ENCODE measurements around the gene ZBTB42.

DNA sequence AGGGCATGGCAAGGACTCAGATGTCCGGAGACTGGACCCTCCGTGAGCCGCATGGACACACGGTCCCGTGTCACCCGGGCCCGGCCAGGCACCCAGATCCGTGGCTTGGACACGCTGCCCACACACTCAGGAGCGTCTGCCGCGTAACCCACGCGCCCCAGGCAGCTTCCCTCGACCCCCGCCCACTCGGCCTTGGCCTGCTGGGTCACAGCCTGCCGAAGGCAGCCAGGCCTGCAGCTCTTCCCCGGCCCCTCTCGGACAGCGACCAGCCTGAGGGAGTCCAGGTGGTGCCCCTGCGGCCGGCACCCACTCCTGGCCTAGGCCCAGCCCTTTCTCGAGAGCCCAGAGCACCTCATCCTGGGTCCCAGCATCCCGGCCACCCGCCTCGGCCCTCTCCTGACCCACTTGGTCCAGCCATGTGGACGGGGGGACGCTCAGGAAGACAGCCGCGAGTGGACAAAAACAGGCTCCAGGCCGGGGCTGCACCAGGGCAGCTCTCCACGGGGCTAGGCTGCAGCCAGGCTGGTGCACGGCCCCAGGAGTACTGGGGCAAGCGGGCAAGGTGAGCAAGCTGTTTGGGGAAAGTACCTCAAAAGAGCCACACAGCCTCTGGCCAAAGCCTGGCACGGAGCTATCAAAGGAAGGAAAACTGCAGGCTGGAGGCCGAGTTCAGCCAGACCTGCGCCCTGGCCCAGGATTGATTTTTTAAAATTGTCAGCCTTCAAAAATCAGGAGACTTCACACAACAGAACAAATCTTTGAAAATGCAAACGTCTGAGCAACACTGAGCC lies 11.8 kb upstream of the ZBTB42 start:
- TF ChIP-seq, protein P1, sequence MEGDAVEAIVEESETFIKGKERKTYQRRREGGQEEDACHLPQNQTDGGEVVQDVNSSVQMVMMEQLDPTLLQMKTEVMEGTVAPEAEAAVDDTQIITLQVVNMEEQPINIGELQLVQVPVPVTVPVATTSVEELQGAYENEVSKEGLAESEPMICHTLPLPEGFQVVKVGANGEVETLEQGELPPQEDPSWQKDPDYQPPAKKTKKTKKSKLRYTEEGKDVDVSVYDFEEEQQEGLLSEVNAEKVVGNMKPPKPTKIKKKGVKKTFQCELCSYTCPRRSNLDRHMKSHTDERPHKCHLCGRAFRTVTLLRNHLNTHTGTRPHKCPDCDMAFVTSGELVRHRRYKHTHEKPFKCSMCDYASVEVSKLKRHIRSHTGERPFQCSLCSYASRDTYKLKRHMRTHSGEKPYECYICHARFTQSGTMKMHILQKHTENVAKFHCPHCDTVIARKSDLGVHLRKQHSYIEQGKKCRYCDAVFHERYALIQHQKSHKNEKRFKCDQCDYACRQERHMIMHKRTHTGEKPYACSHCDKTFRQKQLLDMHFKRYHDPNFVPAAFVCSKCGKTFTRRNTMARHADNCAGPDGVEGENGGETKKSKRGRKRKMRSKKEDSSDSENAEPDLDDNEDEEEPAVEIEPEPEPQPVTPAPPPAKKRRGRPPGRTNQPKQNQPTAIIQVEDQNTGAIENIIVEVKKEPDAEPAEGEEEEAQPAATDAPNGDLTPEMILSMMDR (IDR thresholded peaks at IDR 0.05) = no peak
- TF ChIP-seq POLR2A (IDR thresholded peaks at IDR 0.05) = no peak
